GM19351 (cell line): Measurements from ENCODE around the gene TMPRSS5.
A peak's percentile ranks its signal among the peaks of the same experiment; 100 is the strongest.
"Not testable (repeated sequence)": the region's sequence is repeated elsewhere in the genome, so short reads cannot be mapped to it uniquely, and the experiment has no call there.

ENCODE experiments used
- ATAC-seq: cut with Tn5 transposase; IDR thresholded peaks from one replicate; pipeline ENCODE4 v1.9.1; 2021; ENCODE audit warnings: mild to moderate bottlenecking, moderate library complexity; ENCODE audit not compliant: unreplicated experiment

TMPRSS5 gene

GRCh38 chr11:113697756-113698407, 8.2 kb downstream of the TMPRSS5 start:
- ATAC-seq, result no peak

DNA sequence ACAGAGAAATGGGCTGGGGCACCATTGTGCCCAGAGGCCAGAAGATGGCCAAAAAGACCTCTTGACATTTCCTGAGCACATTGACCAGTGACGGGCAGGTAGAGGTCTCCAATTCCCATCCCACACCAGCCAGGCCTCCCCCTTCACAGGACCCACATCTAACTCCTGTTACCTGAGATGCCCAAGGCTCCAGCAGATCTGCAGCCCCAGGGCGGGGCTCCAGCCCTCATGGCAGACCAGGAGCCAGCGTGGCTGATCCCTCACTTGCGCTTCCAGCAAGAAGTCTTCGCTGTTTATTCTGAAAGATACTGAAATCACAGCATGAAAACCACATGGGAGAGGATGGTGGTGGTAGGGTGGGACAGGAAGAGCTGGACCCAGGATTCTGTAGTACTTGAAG, 9.0 kb downstream of the TMPRSS5 start:
- no peak for ATAC-seq

DNA sequence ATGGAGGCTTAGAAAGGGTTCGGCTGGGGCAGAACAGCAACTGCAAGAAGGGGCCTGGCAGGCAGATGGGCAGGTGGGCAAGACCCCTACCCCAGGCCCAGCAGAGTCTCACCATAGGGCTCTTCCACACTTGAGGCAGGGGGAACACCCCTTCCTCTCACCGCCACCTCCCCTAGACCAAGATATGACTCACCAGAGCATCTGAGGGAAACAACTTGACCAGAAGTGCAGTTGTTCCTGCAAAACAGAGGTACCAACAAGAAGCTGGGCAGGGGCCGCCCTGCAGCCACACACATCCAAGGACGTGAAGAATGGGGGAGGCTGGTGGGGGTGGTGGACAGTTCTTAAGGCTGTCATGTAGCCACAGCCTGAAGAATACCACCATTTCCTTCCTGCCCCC, 10.9 kb downstream of the TMPRSS5 start:
- no peak for ATAC-seq

DNA sequence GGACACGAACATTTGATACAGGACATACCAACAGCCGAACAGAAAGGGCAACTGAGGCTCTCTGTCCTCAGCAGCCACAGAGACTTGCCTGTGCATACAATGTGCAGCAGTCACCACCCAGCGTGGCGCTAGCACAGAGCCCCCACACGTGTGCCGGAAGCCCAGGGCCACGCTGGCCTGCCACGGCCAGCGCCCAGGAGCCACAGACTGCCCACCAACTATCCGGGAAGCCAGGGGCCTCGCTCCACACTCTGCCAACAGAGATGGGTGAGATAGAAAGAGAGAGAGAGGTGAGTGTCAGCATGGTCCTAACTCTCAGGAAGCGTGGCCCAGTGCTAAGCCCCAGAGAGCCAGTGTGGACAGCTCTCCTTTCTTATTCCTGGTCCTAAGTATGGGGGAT, 11.7 kb downstream of the TMPRSS5 start:
- ATAC-seq, result no peak

- no peak for ATAC-seq
Observed at GRCh38 chr11:113693030-113693429, 13.1 kb downstream of the TMPRSS5 start.

GRCh38 chr11:113690619-113691569, 15.2 kb downstream of the TMPRSS5 start:
- no peak for ATAC-seq

GRCh38 chr11:113689768-113690618, 16.1 kb downstream of the TMPRSS5 start:
- no peak for ATAC-seq

- no peak for ATAC-seq
Observed at GRCh38 chr11:113685654-113686359, 20.3 kb downstream of the TMPRSS5 start.

GRCh38 chr11:113684496-113684895, 21.6 kb downstream of the TMPRSS5 start:
- no peak for ATAC-seq

DNA sequence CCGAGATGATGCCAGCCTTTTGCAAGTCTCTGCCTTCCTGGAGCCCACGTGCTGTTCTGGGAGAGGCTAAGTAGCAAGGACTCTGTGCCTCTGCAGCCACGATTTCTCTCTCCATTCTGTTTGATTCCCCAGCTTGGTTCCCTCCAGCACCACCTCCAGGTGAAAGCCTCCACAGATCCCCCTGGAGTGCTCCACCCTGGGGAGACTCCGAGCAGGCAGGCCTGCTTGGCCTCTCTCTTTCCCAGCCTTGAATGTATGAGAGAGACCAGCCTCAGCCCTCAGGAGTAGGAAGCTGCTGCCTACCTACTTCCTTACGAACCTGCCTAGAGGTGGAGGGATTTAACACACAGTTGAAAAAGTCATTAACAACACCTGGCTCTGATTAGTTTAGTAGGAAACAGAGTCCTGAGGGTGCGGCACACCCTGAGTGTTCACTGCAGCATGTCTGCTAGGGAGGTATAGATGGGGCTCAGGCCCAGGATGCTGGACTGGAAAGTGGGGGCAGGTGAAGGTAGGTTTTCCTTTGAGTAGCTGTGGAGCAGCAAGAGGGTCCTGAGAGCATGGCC, 22.5 kb downstream of the TMPRSS5 start:
- no peak for ATAC-seq

DNA sequence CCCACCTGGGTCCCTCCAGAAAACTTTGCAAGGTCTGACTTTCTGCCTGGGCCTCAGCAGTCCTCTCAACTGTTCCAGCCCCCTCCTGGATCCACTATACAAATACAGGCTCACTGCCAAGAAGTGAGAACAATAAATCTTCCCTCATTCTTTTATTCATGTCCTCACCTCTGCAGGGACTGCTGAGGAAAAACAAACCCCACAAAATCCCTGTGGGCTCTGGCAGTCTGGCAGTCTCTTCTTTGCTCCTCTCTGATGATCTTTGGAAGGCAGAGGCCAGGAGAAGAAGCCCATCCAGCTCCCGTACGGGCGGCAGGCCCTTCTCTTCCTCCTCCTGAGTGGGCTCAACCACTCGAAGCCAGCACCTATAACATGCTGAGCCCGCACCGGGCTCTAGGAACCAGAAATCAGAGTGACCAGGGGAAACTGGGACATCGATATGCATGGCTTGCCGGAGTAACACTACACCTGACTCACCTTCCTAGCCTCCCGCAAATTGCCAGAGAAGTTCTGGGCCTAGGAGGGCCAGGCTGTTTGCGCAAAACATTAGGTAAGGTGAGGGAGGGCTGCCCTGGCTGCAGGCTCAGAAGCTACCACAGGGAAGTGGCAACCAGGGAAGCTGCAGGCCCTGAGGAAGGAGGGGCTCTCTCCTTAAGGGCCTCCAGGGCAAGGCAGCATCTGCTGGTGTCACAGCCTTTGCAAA, 24.2 kb downstream of the TMPRSS5 start:
- ATAC-seq, result no peak

GRCh38 chr11:113681282-113681681, 24.8 kb downstream of the TMPRSS5 start:
- no peak for ATAC-seq

- ATAC-seq, result no peak
Observed at GRCh38 chr11:113677685-113678084, 28.4 kb downstream of the TMPRSS5 start.

- no peak for ATAC-seq
Observed at GRCh38 chr11:113675565-113675964, 30.5 kb downstream of the TMPRSS5 start.

GRCh38 chr11:113675003-113675561, 31.0 kb downstream of the TMPRSS5 start:
- ATAC-seq, result peak; percentile 91

DNA sequence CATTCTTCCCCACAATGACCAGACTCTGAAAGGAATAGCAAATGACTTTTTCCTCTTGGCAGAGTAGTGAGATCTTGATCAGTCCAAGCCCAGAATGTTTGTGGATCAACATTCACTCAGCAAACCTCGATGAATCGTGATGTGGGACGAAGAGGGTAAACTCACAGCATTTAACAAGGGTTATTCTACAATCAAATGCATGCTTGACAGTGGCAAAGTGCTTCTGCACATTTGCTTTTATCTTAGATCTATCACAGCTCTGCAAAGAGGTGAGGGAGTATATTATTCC, 31.8 kb downstream of the TMPRSS5 start:
- no peak for ATAC-seq

GRCh38 chr11:113673550-113674396, 32.3 kb downstream of the TMPRSS5 start:
- ATAC-seq, result no peak

GRCh38 chr11:113671914-113672313, 34.2 kb downstream of the TMPRSS5 start:
- ATAC-seq, result not testable (repeated sequence)

DNA sequence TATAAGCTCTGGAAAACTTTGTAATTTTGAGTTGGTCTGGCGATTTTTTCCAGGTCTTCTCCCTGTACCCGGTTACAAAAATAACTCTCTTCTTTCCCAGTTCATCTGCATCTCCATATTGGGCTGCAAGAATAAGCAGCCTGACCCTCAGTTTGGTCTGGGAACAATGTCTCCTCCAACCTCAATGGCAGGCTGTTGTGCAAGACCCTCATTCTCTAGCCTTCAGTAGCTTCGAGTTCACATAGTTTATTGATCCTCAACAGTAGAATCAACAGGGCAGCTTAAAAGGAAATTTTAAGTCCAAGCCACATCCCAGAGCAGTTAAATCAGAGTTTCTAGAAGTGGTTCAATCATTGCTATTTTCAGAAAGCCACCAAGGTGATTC, 35.3 kb downstream of the TMPRSS5 start:
- no peak for ATAC-seq
